MCF 10A (cell line): ENCODE results near the gene SLC3A2. TPM values are rescaled to one million over a fixed set of nuclear protein-coding genes. Genes with fewer than 3 reads are reported as not detected.
"Not testable (repeated sequence)": the region's sequence is repeated elsewhere in the genome, so short reads cannot be mapped to it uniquely, and the experiment has no call there.

Experiments
- BruUV-seq: library from RNA; stranded (reverse); fragments of 400-500 nt; replicated peaks from 2 replicates; lab custom pipeline; 2021; lab: Mats Ljungman, UMichigan
- CTCF ChIA-PET: fragments of 300-600 bp; sonication (Branson Sonifier 250); formaldehyde crosslinking; extraction: SDS; loops from one replicate; lab custom pipeline; 2021; ENCODE audit warnings: antibody characterized with exemption, inconsistent platforms; lab: Yijun Ruan, JAX
- POLR2A ChIA-PET: fragments of 300-600, 350-650 bp; sonication (Branson Sonifier 250); formaldehyde crosslinking; extraction: SDS; loops from one replicate; lab custom pipeline; 2020; ENCODE audit warnings: antibody characterized with exemption, inconsistent platforms; lab: Yijun Ruan, JAX
- DNase-seq: peaks from one replicate; pipeline ENCODE4 v3.0.0-alpha.2; 2018; ENCODE audit not compliant: unreplicated experiment
- H3K27ac Mint-ChIP-seq: one replicate; pipeline ENCODE4 v1.8.0; 2022; ENCODE audit warnings: mild to moderate bottlenecking, low read depth, mixed read lengths; ENCODE audit not compliant: unreplicated experiment
- H3K27me3 Mint-ChIP-seq: one replicate; pipeline ENCODE4 v1.8.0; 2022; ENCODE audit warnings: mixed read lengths; ENCODE audit not compliant: insufficient read depth, unreplicated experiment
- H3K36me3 Mint-ChIP-seq: one replicate; pipeline ENCODE4 v1.8.0; 2022; ENCODE audit warnings: mild to moderate bottlenecking, moderate library complexity, mixed read lengths; ENCODE audit not compliant: insufficient read depth, unreplicated experiment
- H3K4me1 Mint-ChIP-seq: one replicate; pipeline ENCODE4 v1.8.0; 2022; ENCODE audit warnings: mixed read lengths; ENCODE audit not compliant: insufficient read depth, unreplicated experiment
- H3K4me3 Mint-ChIP-seq: one replicate; pipeline ENCODE4 v1.8.0; 2022; ENCODE audit warnings: mild to moderate bottlenecking, moderate library complexity, mixed read lengths; ENCODE audit not compliant: unreplicated experiment
- H3K9me3 Mint-ChIP-seq: one replicate; pipeline ENCODE4 v1.8.0; 2022; ENCODE audit warnings: mixed read lengths; ENCODE audit not compliant: unreplicated experiment
- intact Hi-C: fragments of 100-400 bp; cut with micrococcal nuclease; formaldehyde crosslinking; loops from 2 replicates; pipeline ENCODE4 v1.14.1; 2022
- total RNA-seq: library from RNA; stranded (reverse); gene quantifications from 2 replicates; pipeline ENCODE4 v1.2.3, GENCODE V29; 2022
- TF ChIP-seq, protein P1 (sequence below): fragments of 200-600 bp; IDR thresholded peaks from one replicate; pipeline ENCODE4 v1.8.0; 2022; ENCODE audit warnings: antibody characterized with exemption, mild to moderate bottlenecking; ENCODE audit not compliant: unreplicated experiment

SLC3A2 gene
- total RNA-seq, 1 experiment from 2014 or later = 896 TPM

DNA sequence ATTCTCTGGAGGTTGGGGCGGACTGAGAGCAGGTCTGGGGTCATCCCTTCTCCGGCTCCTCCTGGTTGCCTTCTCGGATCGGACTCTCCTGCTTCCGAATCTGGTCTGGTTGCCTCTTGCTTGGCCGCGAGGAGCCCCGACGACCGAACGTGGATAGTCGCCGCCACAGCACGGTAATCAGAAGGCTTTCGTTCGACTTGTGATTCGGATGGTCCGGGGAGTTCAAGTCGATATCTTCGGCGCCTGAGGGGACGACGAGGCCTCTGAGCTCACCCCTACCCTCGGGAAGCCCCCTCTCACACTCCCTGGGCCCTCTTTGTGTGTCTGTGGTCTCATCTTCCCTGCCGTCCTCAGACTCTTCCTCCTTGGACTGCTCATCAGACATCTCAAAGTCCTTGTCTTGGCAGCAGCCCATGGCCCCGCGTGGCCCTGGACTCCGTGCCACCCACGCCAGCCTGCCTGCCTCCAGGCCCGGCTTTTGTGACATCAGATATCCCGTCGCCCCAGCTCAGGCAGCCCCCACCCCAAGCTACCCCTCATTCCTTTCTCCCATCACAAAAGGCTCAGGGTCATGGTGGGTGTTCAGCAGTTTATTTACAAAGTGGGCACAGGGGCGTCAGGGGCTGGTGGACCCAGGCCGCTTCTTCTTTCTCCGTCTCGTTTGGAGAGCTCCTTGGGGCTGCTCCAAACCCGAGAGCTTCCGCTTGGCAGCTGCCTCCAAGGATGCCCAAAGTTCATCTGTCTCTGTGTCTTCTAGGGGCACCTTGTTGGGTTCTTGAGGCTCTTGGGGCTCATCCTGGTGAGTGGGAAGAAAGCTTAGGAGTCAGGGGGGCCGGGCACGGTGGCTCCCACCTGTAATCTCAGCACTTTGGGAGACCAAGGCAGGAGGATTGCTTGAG is 48.1 kb upstream of the SLC3A2 start, which contains the start of gene TEX54:
Gene TEX54 (minus strand): TSS at position 506 of the 899 bp plus-strand sequence.
- TSS peak; percentile 80 for BruUV-seq
- ChIA-PET POLR2A (interaction anchor here (0.6 to 3.8 kb wide), 37 partner anchors 8 to 1006 kb away, joined by 3 to 105 read pairs (median 6); partner anchors contain the start of genes B3GAT3, EEF1G, HNRNPUL2 and INTS5), CTCF (interaction anchor here (0.8 to 1.1 kb wide), 3 partner anchors 42 to 60 kb away, joined by 3 to 4 read pairs (median 3); no protein-coding TSS in a partner anchor)
- no peak for DNase-seq
- no peaks in the 10 kb centered on the region for H3K9me3 Mint-ChIP-seq
- peak within 1 kb of the TSS; percentile 89 for H3K4me3 Mint-ChIP-seq
- H3K27me3 Mint-ChIP-seq = no peaks in the 10 kb centered on the region
- H3K36me3 Mint-ChIP-seq = peaks cover 48% of the 10 kb centered on the region
- intact Hi-C loops = loop anchor here (2.0 to 10.0 kb wide), 2 partner anchors 28 to 448 kb away; partner anchors contain the start of gene NXF1
- TF ChIP-seq, protein P1, sequence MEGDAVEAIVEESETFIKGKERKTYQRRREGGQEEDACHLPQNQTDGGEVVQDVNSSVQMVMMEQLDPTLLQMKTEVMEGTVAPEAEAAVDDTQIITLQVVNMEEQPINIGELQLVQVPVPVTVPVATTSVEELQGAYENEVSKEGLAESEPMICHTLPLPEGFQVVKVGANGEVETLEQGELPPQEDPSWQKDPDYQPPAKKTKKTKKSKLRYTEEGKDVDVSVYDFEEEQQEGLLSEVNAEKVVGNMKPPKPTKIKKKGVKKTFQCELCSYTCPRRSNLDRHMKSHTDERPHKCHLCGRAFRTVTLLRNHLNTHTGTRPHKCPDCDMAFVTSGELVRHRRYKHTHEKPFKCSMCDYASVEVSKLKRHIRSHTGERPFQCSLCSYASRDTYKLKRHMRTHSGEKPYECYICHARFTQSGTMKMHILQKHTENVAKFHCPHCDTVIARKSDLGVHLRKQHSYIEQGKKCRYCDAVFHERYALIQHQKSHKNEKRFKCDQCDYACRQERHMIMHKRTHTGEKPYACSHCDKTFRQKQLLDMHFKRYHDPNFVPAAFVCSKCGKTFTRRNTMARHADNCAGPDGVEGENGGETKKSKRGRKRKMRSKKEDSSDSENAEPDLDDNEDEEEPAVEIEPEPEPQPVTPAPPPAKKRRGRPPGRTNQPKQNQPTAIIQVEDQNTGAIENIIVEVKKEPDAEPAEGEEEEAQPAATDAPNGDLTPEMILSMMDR = no peak
- H3K4me1 Mint-ChIP-seq = peaks cover 32% of the 10 kb centered on the region
- peak within 1 kb of the TSS; percentile 99 for H3K27ac Mint-ChIP-seq

DNA sequence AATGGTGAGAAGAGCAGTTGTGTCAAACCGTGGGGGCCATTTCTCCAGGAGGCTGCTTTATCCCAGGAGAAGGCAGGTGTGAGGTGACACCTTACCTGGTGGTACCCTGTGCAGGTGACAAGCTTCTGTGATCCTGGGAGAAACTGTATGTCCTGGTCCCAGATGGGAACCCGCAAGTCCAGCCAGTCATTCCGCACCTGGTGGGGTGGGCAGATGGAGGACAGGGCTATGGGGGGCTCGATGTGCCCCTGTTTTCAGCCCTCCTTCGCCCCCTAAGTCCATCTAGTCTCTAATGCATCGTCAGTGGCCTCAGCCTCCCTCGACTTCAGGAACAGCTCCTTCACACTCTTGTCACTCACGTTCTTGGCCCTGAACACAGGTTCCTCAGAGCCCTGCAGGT is 45.4 kb upstream of the SLC3A2 start:
- Mint-ChIP-seq H3K4me3 (no peak overlapping the region), H3K9me3 (no peaks in the 10 kb centered on the region), H3K27me3 (no peaks in the 10 kb centered on the region), H3K4me1 (peaks cover 30% of the 10 kb centered on the region), H3K27ac (no peak overlapping the region), H3K36me3 (peaks cover 49% of the 10 kb centered on the region)
- CTCF ChIA-PET = interaction anchor here (0.6 to 2.1 kb wide), 7 partner anchors 28 to 159 kb away, joined by 3 to 8 read pairs (median 3); no protein-coding TSS in a partner anchor
- POLR2A ChIA-PET = interaction anchor here (1.0 to 1.7 kb wide), 2 partner anchors 29 to 30 kb away, joined by 3 to 4 read pairs; no protein-coding TSS in a partner anchor
- no peak for DNase-seq
- no TSS peak for BruUV-seq
- intact Hi-C loops = loop anchor here (10.0 kb wide), 1 partner anchor 451 kb away; no protein-coding TSS in a partner anchor
- TF ChIP-seq, protein P1 = no peak

DNA sequence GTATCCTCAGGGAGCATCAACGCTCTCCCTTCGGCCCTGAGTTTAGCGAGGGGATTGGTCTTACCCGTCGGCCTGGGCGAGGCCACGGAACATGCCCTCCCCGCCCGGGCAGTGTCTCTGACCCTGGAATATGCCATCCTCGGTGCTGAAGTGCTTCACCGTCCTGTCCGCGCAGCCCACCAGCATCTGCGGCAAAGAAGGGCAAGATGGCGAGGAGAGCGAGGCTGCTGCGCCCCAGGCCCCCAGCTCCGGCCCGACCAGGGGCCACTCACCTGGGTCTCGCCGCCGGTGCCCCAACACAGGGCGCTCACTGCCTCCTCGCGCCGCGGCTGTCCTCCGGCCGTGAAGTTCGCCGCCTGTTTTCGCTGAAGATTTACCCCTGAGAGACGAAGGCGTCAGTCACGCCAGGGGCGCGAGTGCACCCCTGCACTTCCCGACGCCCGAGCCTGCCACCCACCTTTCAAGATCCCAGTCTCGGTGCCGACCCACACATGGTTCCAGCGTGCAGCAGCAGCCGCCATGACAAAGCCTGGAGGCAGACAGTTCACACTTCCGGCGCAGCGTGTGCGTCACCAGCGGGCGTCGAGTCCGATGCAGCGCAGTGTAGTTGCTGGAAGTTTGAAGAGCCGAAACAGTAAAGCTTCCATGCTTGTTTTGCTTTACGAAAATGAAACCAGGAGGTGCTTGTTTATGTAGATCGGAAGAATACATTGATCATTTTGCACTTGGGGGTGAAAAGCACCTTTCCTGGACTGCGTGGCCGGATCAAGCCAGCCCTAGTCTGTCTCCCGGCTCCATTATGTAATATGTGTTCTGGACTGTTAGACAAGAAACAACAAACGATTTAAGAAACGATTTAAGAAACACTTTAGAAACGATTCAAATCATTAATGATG is 41.4 kb upstream of the SLC3A2 start, which contains the start of gene WDR74:
Gene WDR74 (minus strand): TSS at position 541 of the 896 bp plus-strand sequence. CDS start 20 bp downstream, at position 521.
- CTCF ChIA-PET = interaction anchor here (0.7 to 1.7 kb wide), 6 partner anchors 15 to 109 kb away, joined by 3 to 5 read pairs (median 3); partner anchors contain the start of gene SLC3A2
- H3K27ac Mint-ChIP-seq = no peak within 1 kb of the TSS
- BruUV-seq = TSS peak; percentile 37
- no peak within 1 kb of the TSS for H3K4me3 Mint-ChIP-seq
- no peaks in the 10 kb centered on the region for H3K9me3 Mint-ChIP-seq
- DNase-seq = peak; percentile 91
- peaks cover 41% of the 10 kb centered on the region for H3K36me3 Mint-ChIP-seq
- H3K27me3 Mint-ChIP-seq = no peaks in the 10 kb centered on the region
- intact Hi-C loops = loop anchor here (10.0 kb wide), 1 partner anchor 454 kb away; no protein-coding TSS in a partner anchor
- TF ChIP-seq, protein P1 = no peak
- peaks cover 19% of the 10 kb centered on the region for H3K4me1 Mint-ChIP-seq
- POLR2A ChIA-PET = interaction anchor here (0.6 to 5.6 kb wide), 34 partner anchors 7 to 843 kb away, joined by 3 to 344 read pairs (median 10); partner anchors contain the start of genes B3GAT3, C11orf98, CSKMT and HNRNPUL2

DNA sequence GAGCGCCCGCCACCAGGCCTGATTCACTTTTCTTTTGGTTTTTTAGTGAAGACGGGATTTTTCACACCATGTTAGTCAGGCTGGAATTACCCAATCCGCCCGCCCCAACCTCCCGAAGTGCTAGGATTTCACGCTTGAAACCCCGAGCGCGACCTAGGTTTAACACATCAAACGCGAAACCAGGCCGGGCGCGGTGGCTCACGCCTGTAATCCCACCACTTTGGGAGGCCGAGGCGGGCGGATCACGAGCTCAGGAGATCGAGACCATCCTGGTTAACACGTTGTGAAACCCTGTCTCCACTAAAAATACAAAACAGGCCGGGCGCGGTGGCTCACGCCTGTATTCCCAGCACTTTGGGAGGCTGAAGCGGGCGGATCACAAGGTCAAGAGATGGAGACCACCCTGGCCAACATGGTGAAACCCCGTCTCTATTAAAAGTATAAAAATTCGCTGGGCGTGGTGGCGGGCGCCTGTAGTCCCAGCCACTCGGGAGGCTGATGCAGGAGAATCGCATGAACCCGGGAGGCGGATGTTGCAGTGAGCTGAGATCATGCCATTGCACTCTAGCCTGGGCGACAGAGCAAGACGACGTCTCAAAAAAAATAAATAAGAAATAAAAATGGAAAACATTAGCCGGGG is 39.9 kb upstream of the SLC3A2 start:
- H3K27ac Mint-ChIP-seq, H3K27me3 Mint-ChIP-seq, H3K4me3 Mint-ChIP-seq, H3K9me3 Mint-ChIP-seq: not testable (repeated sequence)
- peaks cover 25% of the 10 kb centered on the region for H3K36me3 Mint-ChIP-seq
- peaks cover 14% of the 10 kb centered on the region for H3K4me1 Mint-ChIP-seq
- DNase-seq = peak; percentile 82
- ChIA-PET POLR2A (interaction anchor here (0.6 to 5.6 kb wide), 57 partner anchors 7 to 1839 kb away, joined by 3 to 344 read pairs (median 6); partner anchors contain the start of genes AHNAK, B3GAT3, C11orf98 and CSKMT), CTCF (interaction anchor here (0.6 to 1.7 kb wide), 6 partner anchors 13 to 135 kb away, joined by 3 to 7 read pairs (median 4); partner anchors contain the start of gene SLC3A2)
- BruUV-seq = TSS peak; percentile 39
- intact Hi-C loops = loop anchor here (1.0 to 2.0 kb wide), 5 partner anchors 15 to 108 kb away; partner anchors contain the start of genes NXF1, SLC3A2 and TMEM179B
